Measurements from ENCODE around the gene NSMCE1.
"Not testable (repeated sequence)": the region's sequence is repeated elsewhere in the genome, so short reads cannot be mapped to it uniquely, and the experiment has no call there.

Gene NSMCE1

DNA sequence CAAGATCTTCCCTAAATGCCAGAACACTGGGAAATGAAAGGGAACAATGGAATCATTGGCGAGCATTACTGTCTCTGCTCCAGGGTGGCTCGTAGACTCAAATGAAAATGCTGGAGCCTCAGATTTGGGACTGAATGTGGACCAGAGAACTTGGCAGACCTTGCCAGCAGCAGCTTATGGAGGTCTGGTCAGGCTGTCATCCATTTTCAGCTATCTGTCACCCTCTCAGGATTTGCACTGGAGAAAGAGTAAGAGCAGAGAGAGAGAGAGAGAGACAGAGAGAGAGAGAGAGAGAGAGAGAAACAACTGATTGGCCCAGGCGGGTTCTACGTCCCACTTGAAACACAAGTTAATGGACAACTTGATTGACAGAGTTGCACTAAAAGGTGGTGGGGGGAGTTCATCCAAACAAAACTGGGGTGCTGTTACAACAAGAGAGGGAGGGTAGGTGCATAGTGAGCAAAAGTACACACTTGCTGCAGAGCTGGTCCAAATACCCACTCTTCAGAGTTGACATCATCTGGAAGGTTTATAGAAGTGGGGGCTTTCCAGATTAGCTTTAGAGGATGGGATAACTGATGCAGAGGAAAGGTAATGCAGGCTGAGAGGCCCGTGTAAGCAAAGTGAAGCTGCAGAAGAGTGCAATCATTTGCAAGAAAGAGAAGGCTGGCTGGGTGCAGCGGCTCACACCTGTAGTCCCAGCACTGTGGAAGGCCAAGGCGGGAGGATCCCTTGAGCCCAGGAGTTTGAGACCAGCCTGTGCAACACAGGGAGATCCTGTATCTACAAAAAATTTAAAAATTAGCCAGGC, 16.5 kb upstream of the NSMCE1 start:
- H3K9ac ChIP-seq (ENCODE audit: low read depth, low read length), result no peak overlapping the region
- no peaks in the 10 kb centered on the region for H3K4me1 ChIP-seq (ENCODE audit: control insufficient read depth, insufficient read depth, low read length)
- no peaks in the 10 kb centered on the region for H3K36me3 ChIP-seq (ENCODE audit: control insufficient read depth, insufficient read depth, low read length)
- H3K9me3 ChIP-seq (ENCODE audit: control insufficient read depth, insufficient read depth, low read length), result no peaks in the 10 kb centered on the region
- H3K27me3 ChIP-seq (ENCODE audit: control insufficient read depth, insufficient read depth, low read length), result no peaks in the 10 kb centered on the region
- H3K27ac ChIP-seq (ENCODE audit: low read depth, low read length), result no peak overlapping the region
- H3K4me3 ChIP-seq (ENCODE audit: low read depth, low read length), result no peak overlapping the region

DNA sequence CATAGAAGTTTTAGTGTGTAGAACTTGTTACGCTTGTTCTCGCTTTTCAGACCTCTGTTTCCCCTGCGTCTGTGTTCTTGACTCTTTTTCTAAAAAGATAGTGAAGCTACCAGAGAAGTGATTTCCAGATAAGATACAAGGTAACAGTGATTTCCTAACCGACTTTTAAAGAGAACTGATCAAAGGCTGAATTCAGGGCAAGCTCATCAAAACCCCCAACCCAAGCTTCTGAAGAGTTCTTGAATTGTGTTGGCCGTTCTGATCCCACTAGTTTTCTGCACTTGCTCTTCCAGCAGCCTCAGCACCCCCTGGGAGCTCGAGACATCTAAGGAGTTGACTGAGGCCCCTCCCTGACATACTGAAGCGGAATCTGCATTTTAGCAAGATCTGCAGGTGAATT, 12.7 kb upstream of the NSMCE1 start:
- Histone ChIP-seq H3K4me3 (ENCODE audit: low read depth, low read length) (no peak overlapping the region), H3K9me3 (ENCODE audit: control insufficient read depth, insufficient read depth, low read length) (no peaks in the 10 kb centered on the region), H3K27ac (ENCODE audit: low read depth, low read length) (no peak overlapping the region), H3K27me3 (ENCODE audit: control insufficient read depth, insufficient read depth, low read length) (no peaks in the 10 kb centered on the region), H3K4me1 (ENCODE audit: control insufficient read depth, insufficient read depth, low read length) (no peaks in the 10 kb centered on the region), H3K9ac (ENCODE audit: low read depth, low read length) (no peak overlapping the region), H3K36me3 (ENCODE audit: control insufficient read depth, insufficient read depth, low read length) (no peaks in the 10 kb centered on the region)

DNA sequence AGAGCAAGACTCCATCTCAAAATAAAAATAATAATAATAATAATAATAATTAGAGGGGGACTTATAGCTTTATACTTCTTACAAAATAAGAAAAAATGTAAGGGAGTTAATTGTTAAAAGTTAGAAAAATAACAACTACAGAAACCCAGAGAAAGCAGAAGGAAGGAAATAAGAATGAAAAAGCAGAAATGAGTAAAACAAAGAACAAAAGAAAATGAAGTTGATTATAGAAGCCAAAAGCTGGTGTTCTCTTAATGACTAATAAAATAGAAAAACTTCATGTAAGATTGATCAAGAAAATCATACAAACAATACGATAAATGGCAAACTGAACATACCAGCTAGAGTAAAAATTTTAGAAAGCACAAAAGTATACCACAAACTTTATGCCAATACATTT, 6.8 kb upstream of the NSMCE1 start:
- Histone ChIP-seq H3K27ac (ENCODE audit: low read depth, low read length) (no peak overlapping the region), H3K27me3 (ENCODE audit: control insufficient read depth, insufficient read depth, low read length) (no peaks in the 10 kb centered on the region), H3K4me1 (ENCODE audit: control insufficient read depth, insufficient read depth, low read length) (peaks cover 4% of the 10 kb centered on the region; the same call in 1 of the 2 replicates), H3K36me3 (ENCODE audit: control insufficient read depth, insufficient read depth, low read length) (no peaks in the 10 kb centered on the region), H3K4me3 (ENCODE audit: low read depth, low read length) (no peak overlapping the region), H3K9ac (ENCODE audit: low read depth, low read length) (no peak overlapping the region), H3K9me3 (ENCODE audit: control insufficient read depth, insufficient read depth, low read length) (no peaks in the 10 kb centered on the region)

DNA sequence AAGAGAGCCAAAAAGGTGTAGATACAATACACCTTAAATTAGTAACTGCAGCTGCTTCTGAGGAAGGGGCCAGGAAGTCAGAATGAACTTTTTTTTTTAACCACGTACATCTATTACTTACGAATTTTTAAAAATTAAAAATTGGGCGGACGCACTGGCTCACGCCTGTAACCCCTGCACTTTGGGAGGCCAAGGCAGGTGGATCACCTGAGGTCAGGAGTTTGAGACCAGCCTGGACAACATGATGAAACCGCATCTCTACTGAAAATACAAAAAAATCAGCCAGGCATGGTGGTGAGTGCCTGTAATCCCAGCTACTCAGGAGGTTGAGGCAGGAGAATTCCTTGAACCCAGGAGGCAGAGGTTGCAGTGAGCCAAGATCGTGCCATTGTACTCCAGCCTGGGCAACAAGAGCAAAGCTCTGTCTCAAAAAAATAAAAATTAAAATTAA, 5.9 kb upstream of the NSMCE1 start:
- not testable (repeated sequence) for H3K4me1 ChIP-seq (ENCODE audit: control insufficient read depth, insufficient read depth, low read length); H3K9ac ChIP-seq (ENCODE audit: low read depth, low read length); H3K27ac ChIP-seq (ENCODE audit: low read depth, low read length); H3K9me3 ChIP-seq (ENCODE audit: control insufficient read depth, insufficient read depth, low read length); H3K27me3 ChIP-seq (ENCODE audit: control insufficient read depth, insufficient read depth, low read length); H3K4me3 ChIP-seq (ENCODE audit: low read depth, low read length); H3K36me3 ChIP-seq (ENCODE audit: control insufficient read depth, insufficient read depth, low read length)

DNA sequence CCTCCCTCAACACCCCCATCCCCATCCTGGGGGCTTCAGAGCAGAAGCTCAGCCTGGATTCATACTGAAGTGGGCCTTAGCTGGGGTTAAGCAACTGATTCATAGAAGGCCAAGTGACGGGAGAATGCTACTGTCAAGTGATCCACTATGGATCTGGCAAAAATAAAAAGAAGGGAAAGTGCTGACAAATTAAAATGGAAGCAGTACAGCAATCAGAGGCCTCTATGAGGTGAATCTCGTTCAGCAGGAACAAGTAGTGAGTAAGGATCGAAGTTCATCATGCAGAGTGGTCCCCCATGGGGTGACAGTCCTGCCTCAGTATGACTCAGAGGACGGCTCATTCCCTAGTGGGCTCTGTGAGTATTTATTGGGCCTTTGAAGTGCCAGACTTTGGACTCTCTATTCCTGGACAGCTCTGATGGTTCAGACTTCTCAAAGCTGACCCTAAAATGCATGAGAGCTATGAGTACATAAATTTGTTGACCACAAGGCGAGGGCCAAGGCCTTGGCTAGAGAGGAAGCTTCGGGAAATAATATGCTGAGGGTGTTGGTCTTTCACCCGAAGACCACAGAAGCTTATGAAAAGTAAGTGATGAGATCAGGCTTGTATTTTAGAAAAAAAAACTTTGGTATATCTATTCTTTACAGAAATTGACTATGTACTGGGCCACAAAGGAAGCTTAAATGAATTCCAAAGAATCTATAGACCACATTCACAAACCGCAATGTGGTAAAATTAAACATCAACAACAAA, 5.3 kb upstream of the NSMCE1 start:
- Histone ChIP-seq H3K36me3 (ENCODE audit: control insufficient read depth, insufficient read depth, low read length) (no peaks in the 10 kb centered on the region), H3K4me1 (ENCODE audit: control insufficient read depth, insufficient read depth, low read length) (peaks cover 4% of the 10 kb centered on the region; the same call in 1 of the 2 replicates), H3K9ac (ENCODE audit: low read depth, low read length) (no peak overlapping the region), H3K9me3 (ENCODE audit: control insufficient read depth, insufficient read depth, low read length) (no peaks in the 10 kb centered on the region), H3K27ac (ENCODE audit: low read depth, low read length) (no peak overlapping the region), H3K4me3 (ENCODE audit: low read depth, low read length) (no peak overlapping the region), H3K27me3 (ENCODE audit: control insufficient read depth, insufficient read depth, low read length) (no peaks in the 10 kb centered on the region)

DNA sequence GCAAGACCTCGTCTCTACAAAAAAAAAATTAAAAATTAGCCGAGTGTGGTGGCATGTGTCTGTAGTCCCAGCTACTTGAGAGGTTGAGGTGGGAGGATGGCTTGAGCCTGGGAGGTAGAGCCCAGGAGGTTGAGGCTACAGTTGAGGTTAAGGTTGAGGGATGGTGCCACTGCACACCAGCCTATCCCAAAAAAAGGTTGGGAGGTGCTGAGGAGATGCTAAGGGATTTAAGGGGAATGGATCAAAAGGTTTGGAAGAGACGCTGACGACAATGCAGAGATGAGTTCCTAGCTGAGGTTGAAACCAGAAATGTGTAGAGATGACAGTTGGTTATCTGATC, 4.7 kb upstream of the NSMCE1 start:
- Histone ChIP-seq H3K9ac (ENCODE audit: low read depth, low read length) (no peak overlapping the region), H3K27ac (ENCODE audit: low read depth, low read length) (no peak overlapping the region), H3K4me1 (ENCODE audit: control insufficient read depth, insufficient read depth, low read length) (peaks cover 4% of the 10 kb centered on the region; the same call in 1 of the 2 replicates), H3K9me3 (ENCODE audit: control insufficient read depth, insufficient read depth, low read length) (no peaks in the 10 kb centered on the region), H3K27me3 (ENCODE audit: control insufficient read depth, insufficient read depth, low read length) (no peaks in the 10 kb centered on the region), H3K4me3 (ENCODE audit: low read depth, low read length) (no peak overlapping the region), H3K36me3 (ENCODE audit: control insufficient read depth, insufficient read depth, low read length) (no peaks in the 10 kb centered on the region)

DNA sequence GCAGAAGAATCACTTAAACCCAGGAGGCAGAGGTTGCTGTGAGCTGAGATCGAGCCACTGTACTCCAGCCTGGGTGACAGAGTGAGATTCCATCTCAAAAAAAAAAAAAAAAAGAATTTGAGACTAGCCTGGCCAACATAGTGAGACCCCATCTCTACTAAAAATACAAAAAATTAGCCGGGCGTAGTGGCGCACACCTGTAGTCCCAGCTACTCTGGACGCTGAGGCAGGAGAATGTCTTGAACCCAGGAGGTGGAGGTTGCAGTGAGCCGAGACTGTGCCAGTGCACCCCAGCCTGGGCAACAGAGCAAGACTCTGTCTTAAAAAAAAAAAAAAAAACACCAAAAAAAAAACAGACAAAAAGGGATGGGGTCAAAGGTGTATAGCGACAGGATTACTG, 4.1 kb upstream of the NSMCE1 start:
- not testable (repeated sequence) for H3K4me3 ChIP-seq (ENCODE audit: low read depth, low read length); H3K9me3 ChIP-seq (ENCODE audit: control insufficient read depth, insufficient read depth, low read length); H3K4me1 ChIP-seq (ENCODE audit: control insufficient read depth, insufficient read depth, low read length); H3K9ac ChIP-seq (ENCODE audit: low read depth, low read length); H3K27me3 ChIP-seq (ENCODE audit: control insufficient read depth, insufficient read depth, low read length); H3K36me3 ChIP-seq (ENCODE audit: control insufficient read depth, insufficient read depth, low read length); H3K27ac ChIP-seq (ENCODE audit: low read depth, low read length)

DNA sequence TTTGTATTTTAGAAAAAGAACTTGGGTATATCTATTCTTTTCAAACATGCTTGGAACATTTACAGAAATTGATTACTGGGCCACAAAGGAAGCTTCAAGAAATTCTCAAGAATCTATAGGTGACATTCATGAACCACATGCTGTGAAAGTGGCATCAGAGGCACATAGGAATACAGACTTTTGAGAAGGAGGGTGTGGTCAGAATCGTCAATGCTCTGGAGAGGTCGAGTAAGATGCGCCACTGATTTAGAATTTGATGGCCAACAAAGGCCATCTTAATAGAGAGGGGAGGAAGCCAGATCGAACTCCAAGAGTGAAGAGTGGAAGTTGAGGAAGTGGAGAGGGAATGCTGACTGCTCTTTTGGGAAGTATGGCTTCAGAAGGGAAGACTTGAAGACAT, 3.5 kb upstream of the NSMCE1 start:
- H3K36me3 ChIP-seq (ENCODE audit: control insufficient read depth, insufficient read depth, low read length), result no peaks in the 10 kb centered on the region
- peaks cover 4% of the 10 kb centered on the region; the same call in 1 of the 2 replicates for H3K4me1 ChIP-seq (ENCODE audit: control insufficient read depth, insufficient read depth, low read length)

DNA sequence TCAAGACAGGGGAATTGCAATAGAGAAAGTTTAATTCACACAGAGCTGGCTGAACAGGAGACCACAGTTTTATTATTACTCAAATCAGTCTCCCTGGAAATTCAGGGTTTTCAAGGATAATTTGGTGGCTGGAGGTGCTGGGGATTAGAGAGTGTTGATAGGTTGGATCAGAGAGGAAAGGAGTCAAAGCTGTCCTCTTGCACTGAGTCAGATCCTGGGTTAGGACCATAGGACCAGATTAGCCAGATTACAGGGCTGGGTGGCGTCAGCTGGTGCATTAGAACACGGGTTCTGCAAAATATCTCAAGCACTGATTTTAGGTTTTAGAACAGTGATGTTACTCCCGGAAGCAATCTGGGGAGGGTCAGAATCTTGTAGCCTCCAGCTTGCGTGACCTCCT, 1.8 kb upstream of the NSMCE1 start:
- Histone ChIP-seq H3K9ac (ENCODE audit: low read depth, low read length) (no peak overlapping the region), H3K36me3 (ENCODE audit: control insufficient read depth, insufficient read depth, low read length) (no peaks in the 10 kb centered on the region), H3K4me1 (ENCODE audit: control insufficient read depth, insufficient read depth, low read length) (peaks cover 4% of the 10 kb centered on the region; the same call in 1 of the 2 replicates), H3K27ac (ENCODE audit: low read depth, low read length) (no peak overlapping the region), H3K9me3 (ENCODE audit: control insufficient read depth, insufficient read depth, low read length) (no peaks in the 10 kb centered on the region), H3K27me3 (ENCODE audit: control insufficient read depth, insufficient read depth, low read length) (no peaks in the 10 kb centered on the region), H3K4me3 (ENCODE audit: low read depth, low read length) (no peak overlapping the region)

More for the DNA sequence above, 3.5 kb upstream of the NSMCE1 start:
- no peak overlapping the region for H3K9ac ChIP-seq (ENCODE audit: low read depth, low read length)
- no peaks in the 10 kb centered on the region for H3K9me3 ChIP-seq (ENCODE audit: control insufficient read depth, insufficient read depth, low read length)
- no peaks in the 10 kb centered on the region for H3K27me3 ChIP-seq (ENCODE audit: control insufficient read depth, insufficient read depth, low read length)
- no peak overlapping the region for H3K4me3 ChIP-seq (ENCODE audit: low read depth, low read length)
- H3K27ac ChIP-seq (ENCODE audit: low read depth, low read length), result no peak overlapping the region

DNA sequence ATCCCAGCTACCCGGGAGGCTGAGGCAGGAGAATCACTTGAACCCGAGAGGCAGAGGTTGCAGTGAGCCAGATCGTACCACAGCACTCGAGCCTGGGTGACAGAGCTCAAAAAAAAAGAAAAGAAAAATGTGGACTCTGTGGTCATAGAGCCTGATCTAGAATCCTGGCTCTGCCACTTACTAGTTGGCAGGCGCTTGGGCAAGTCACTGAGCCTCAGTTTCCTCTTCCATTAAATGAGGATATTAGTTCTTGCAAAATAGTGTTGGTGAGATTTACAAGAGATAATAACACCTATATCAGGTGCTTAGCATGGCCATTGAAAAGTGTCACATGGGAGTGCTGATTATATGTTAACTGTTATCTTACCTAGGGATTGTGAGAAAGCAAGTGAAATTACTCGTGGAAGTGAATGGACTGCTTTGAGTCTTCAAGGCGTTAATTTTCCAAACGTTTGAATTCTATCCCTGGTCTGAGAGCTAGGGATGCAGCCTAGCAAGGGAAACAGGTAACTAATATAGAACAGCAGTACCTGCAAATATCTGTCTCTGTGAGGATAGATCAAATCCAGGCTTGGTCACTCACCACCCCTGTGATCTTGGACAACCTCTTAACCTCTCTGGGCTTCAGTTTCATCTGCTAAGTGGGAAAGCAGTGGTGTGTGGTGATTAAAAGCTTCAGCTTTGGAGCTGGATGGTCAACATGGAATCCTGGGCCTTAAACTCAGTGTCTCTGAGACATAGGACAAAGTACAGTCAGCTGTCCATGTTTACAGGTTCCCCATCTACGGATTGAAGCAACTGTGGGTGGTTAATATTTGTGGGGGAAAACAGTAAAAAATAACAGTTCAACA, 953 bp upstream of the NSMCE1 start:
- Histone ChIP-seq H3K4me3 (ENCODE audit: low read depth, low read length) (peak overlapping the region; percentile 76; the same call in 1 of the 2 replicates), H3K4me1 (ENCODE audit: control insufficient read depth, insufficient read depth, low read length) (peaks cover 4% of the 10 kb centered on the region; the same call in 1 of the 2 replicates), H3K36me3 (ENCODE audit: control insufficient read depth, insufficient read depth, low read length) (no peaks in the 10 kb centered on the region), H3K27me3 (ENCODE audit: control insufficient read depth, insufficient read depth, low read length) (no peaks in the 10 kb centered on the region), H3K9me3 (ENCODE audit: control insufficient read depth, insufficient read depth, low read length) (no peaks in the 10 kb centered on the region), H3K9ac (ENCODE audit: low read depth, low read length) (0 out of 2 replicates have a peak overlapping the region, but pooled peaks have one; percentile 67), H3K27ac (ENCODE audit: low read depth, low read length) (no peak overlapping the region)
